Left ventricle myocardium inferior (tissue), 1 donor: ENCODE data around the gene STARD9. TPM values are rescaled to one million over a fixed set of nuclear protein-coding genes. Genes with fewer than 3 reads are reported as not detected.
"Not testable (repeated sequence)": the region's sequence is repeated elsewhere in the genome, so short reads cannot be mapped to it uniquely, and the experiment has no call there.

Experiments used
- DNase-seq: peaks from one replicate; pipeline ENCODE4 v3.0.0-alpha.2; 2020
- H3K27ac ChIP-seq: fragments of 200-600 bp; replicated peaks from 2 replicates; pipeline ENCODE4 v1.8.0; 2021
- H3K27me3 ChIP-seq: fragments of 200-600 bp; 2 replicates; pipeline ENCODE4 v1.8.0; 2021; ENCODE audit warnings: low read depth
- H3K36me3 ChIP-seq: fragments of 200-600 bp; 2 replicates; pipeline ENCODE4 v1.8.0; 2021
- H3K4me1 ChIP-seq: fragments of 200-600 bp; 2 replicates; pipeline ENCODE4 v1.8.0; 2021
- H3K4me3 ChIP-seq: fragments of 200-600 bp; 2 replicates; pipeline ENCODE4 v1.8.0; 2021; ENCODE audit warnings: mild to moderate bottlenecking, moderate library complexity
- H3K9me3 ChIP-seq: fragments of 200-600 bp; replicated peaks from 2 replicates; pipeline ENCODE4 v1.8.0; 2021
- CTCF ChIP-seq: fragments of 200-600 bp; IDR thresholded peaks from 2 replicates; pipeline ENCODE4 v1.8.0; 2021; ENCODE audit warnings: antibody characterized with exemption, mild to moderate bottlenecking, borderline replicate concordance
- intact Hi-C: fragments of 100-400 bp; cut with micrococcal nuclease; formaldehyde crosslinking; loops from one replicate; pipeline ENCODE4 v1.11.0; 2022
- total RNA-seq: library from RNA; stranded (reverse); fragmentation: NEBNext Ultra II Directional; extraction: Animal tissue kit (Norgen Biotek cat#: 25700); gene quantifications from one replicate; pipeline ENCODE4 v1.2.1, GENCODE V29; 2021
- donor health status: DM: no; HTN: yes; CAD: no; lungs with severe emphysema.

Gene STARD9
- total RNA-seq, 1 donor from 2014 or later = 4.9 TPM

GRCh38 chr15:42750306-42750705, 174.9 kb downstream of the STARD9 start:
- Histone ChIP-seq H3K9me3 (peaks cover 14% of the 10 kb centered on the region), H3K27me3 (no peaks in the 10 kb centered on the region), H3K27ac (no peak overlapping the region), H3K36me3 (peaks cover 51% of the 10 kb centered on the region), H3K4me3 (no peak overlapping the region), H3K4me1 (no peaks in the 10 kb centered on the region)
- no peak for TF ChIP-seq CTCF
- DNase-seq = no peak
- intact Hi-C loops = no loop called here

- H3K4me3 ChIP-seq = no peak overlapping the region
- peaks cover 9% of the 10 kb centered on the region for H3K4me1 ChIP-seq
- DNase-seq = no peak
- intact Hi-C loops = no loop called here
- no peak for TF ChIP-seq CTCF
- peaks cover 31% of the 10 kb centered on the region for H3K9me3 ChIP-seq
- no peaks in the 10 kb centered on the region for H3K27me3 ChIP-seq
- H3K27ac ChIP-seq = no peak overlapping the region
- H3K36me3 ChIP-seq = peaks cover 31% of the 10 kb centered on the region
Measured at GRCh38 chr15:42759093-42759492, 183.7 kb downstream of the STARD9 start.

GRCh38 chr15:42760759-42761158, 185.4 kb downstream of the STARD9 start:
- no peak for TF ChIP-seq CTCF
- H3K27ac ChIP-seq = no peak overlapping the region
- H3K27me3 ChIP-seq = no peaks in the 10 kb centered on the region
- DNase-seq = no peak
- no peak overlapping the region for H3K4me3 ChIP-seq
- peaks cover 39% of the 10 kb centered on the region for H3K9me3 ChIP-seq
- peaks cover 37% of the 10 kb centered on the region for H3K36me3 ChIP-seq
- intact Hi-C loops = no loop called here
- peaks cover 9% of the 10 kb centered on the region for H3K4me1 ChIP-seq

- intact Hi-C loops = not testable (repeated sequence)
Measured at GRCh38 chr15:42761813-42762212, 186.4 kb downstream of the STARD9 start.

GRCh38 chr15:42764154-42764731, 188.8 kb downstream of the STARD9 start:
- intact Hi-C loops, H3K27me3 ChIP-seq, H3K4me1 ChIP-seq, H3K27ac ChIP-seq, DNase-seq, H3K4me3 ChIP-seq: not testable (repeated sequence)
- Histone ChIP-seq H3K9me3 (peaks cover 62% of the 10 kb centered on the region), H3K36me3 (peaks cover 37% of the 10 kb centered on the region)

More at GRCh38 chr15:42761813-42762212, 186.4 kb downstream of the STARD9 start:
- H3K9me3 ChIP-seq = peaks cover 49% of the 10 kb centered on the region
- H3K4me1 ChIP-seq, H3K27ac ChIP-seq, DNase-seq, H3K4me3 ChIP-seq, H3K27me3 ChIP-seq: not testable (repeated sequence)
- peaks cover 37% of the 10 kb centered on the region for H3K36me3 ChIP-seq

GRCh38 chr15:42766109-42766508, 190.7 kb downstream of the STARD9 start:
- H3K27me3 ChIP-seq, DNase-seq, H3K27ac ChIP-seq, H3K4me3 ChIP-seq, intact Hi-C loops, H3K4me1 ChIP-seq: not testable (repeated sequence)
- Histone ChIP-seq H3K36me3 (peaks cover 31% of the 10 kb centered on the region), H3K9me3 (peaks cover 48% of the 10 kb centered on the region)

Other genes with a start within 250 kb of the STARD9 start
- gene CAPN3, start 216.1 kb upstream of the STARD9 start, total RNA-seq = 6.0 TPM
- 680 TPM for gene ZNF106, start 84.5 kb upstream of the STARD9 start, total RNA-seq
- 34.1 TPM for gene SNAP23, start 80.0 kb upstream of the STARD9 start, total RNA-seq
- 15.0 TPM for gene LRRC57, start 26.8 kb upstream of the STARD9 start, total RNA-seq
- gene HAUS2, start 26.8 kb upstream of the STARD9 start, total RNA-seq = 9.9 TPM
- gene CDAN1, start 161.5 kb downstream of the STARD9 start, total RNA-seq = 6.2 TPM